HepG2 (cell line): ENCODE measurements around the gene POU6F2. TPM values are rescaled to one million over a fixed set of nuclear protein-coding genes. Genes with fewer than 3 reads are reported as not detected.

Experiments
- ELF3 ChIP-seq: IDR thresholded peaks from 2 replicates; pipeline ENCODE4 v1.6.1; 2016; ENCODE audit warnings: missing genetic modification reagents, missing compliant biosample characterization
- GFI1 ChIP-seq: sonication (generic); formaldehyde crosslinking; IDR thresholded peaks from 2 replicates; pipeline ENCODE4 v1.5.0; 2020; ENCODE audit warnings: missing genetic modification reagents, mild to moderate bottlenecking, borderline replicate concordance
- HOXA7 ChIP-seq: sonication (generic); formaldehyde crosslinking; IDR thresholded peaks from 2 replicates; pipeline ENCODE4 v1.8.1; 2022; ENCODE audit warnings: mild to moderate bottlenecking, missing genetic modification reagents, moderate library complexity
- KLF12 ChIP-seq: sonication (generic); formaldehyde crosslinking; IDR thresholded peaks from 2 replicates; pipeline ENCODE4 v1.4.0; 2020; ENCODE audit warnings: missing genetic modification reagents, borderline replicate concordance
- KLF9 ChIP-seq: IDR thresholded peaks from 2 replicates; pipeline ENCODE4 v1.6.1; 2016; ENCODE audit warnings: low read depth
- MLLT10 ChIP-seq: sonication (generic); formaldehyde crosslinking; IDR thresholded peaks from 2 replicates; pipeline ENCODE4 v1.4.0; 2020; ENCODE audit warnings: missing genetic modification reagents
- NFE2L2 ChIP-seq: fragments of 150-350 bp; IDR thresholded peaks from 2 replicates; pipeline ENCODE4 v1.6.1; 2014; ENCODE audit warnings: low read length
- POLR2AphosphoS5 ChIP-seq: IDR thresholded peaks from 2 replicates; pipeline ENCODE4 v1.6.1; 2012; ENCODE audit warnings: low read depth, low read length
- SMARCC2 ChIP-seq: fragments of 450-650 bp; IDR thresholded peaks from 2 replicates; pipeline ENCODE4 v1.6.1; 2017; ENCODE audit warnings: antibody characterized with exemption, mild to moderate bottlenecking
- ZKSCAN5 ChIP-seq: sonication (generic); formaldehyde crosslinking; IDR thresholded peaks from 2 replicates; pipeline ENCODE4 v1.5.1; 2020; ENCODE audit warnings: mild to moderate bottlenecking, missing genetic modification reagents
- ZNF468 ChIP-seq: sonication (generic); formaldehyde crosslinking; IDR thresholded peaks from 2 replicates; pipeline ENCODE4 v1.8.0; 2022; ENCODE audit warnings: mild to moderate bottlenecking, moderate library complexity, missing genetic modification reagents
- ZNF549 ChIP-seq: sonication (generic); formaldehyde crosslinking; IDR thresholded peaks from 2 replicates; pipeline ENCODE4 v1.5.0; 2020; ENCODE audit warnings: missing genetic modification reagents
- ZNF569 ChIP-seq: sonication (generic); formaldehyde crosslinking; IDR thresholded peaks from 2 replicates; pipeline ENCODE4 v1.5.0; 2020; ENCODE audit warnings: mild to moderate bottlenecking, missing genetic modification reagents, moderate library complexity, borderline replicate concordance
- ZNF570 ChIP-seq: sonication (generic); formaldehyde crosslinking; IDR thresholded peaks from 2 replicates; pipeline ENCODE4 v1.4.0; 2020; ENCODE audit warnings: mild to moderate bottlenecking, missing genetic modification reagents, borderline replicate concordance
- ZNF83 ChIP-seq: sonication (generic); formaldehyde crosslinking; IDR thresholded peaks from 2 replicates; pipeline ENCODE4 v1.4.0; 2020; ENCODE audit warnings: missing genetic modification reagents, mild to moderate bottlenecking, borderline replicate concordance
- polyA plus RNA-seq, 8 experiments: library from polyadenylated mRNA; depleted of rRNA in 3 of 8; stranded (reverse) in 7 of 8; unstranded in 1 of 8; fragments of >200 nt; fragmentation: Illumina TruSeq in 4 of 8; extraction: Trizol in 4 of 8; gene quantifications; 2 replicates each; pipeline versions ENCODE4 v1.2.1 to v1.2.3, GENCODE V29; 2011 to 2016; ENCODE audit warnings: low read depth in 4 of 8, missing spikeins in 1 of 8, mixed read lengths in 1 of 8; ENCODE audit not compliant: insufficient read depth in 1 of 8
- total RNA-seq, 5 experiments: library from RNA; depleted of rRNA; stranded (reverse); fragments of >200 nt; fragmentation: Illumina TruSeq; extraction: Trizol; gene quantifications; 2 replicates each; pipeline ENCODE4 v1.2.3, GENCODE V29; 2016; ENCODE audit warnings: low read depth in 1 of 5
- TF ChIP-seq, protein P1 (sequence below): IDR thresholded peaks from 2 replicates; pipeline ENCODE4 v1.6.1; 2012; ENCODE audit warnings: low read depth, low read length, improper control_type of control experiment
- TF ChIP-seq, protein P2 (sequence below): sonication (generic); formaldehyde crosslinking; IDR thresholded peaks from 2 replicates; pipeline ENCODE4 v1.4.0; 2020; ENCODE audit warnings: missing genetic modification reagents, mild to moderate bottlenecking, borderline replicate concordance
- TF ChIP-seq, protein P3 (sequence below): sonication (generic); formaldehyde crosslinking; IDR thresholded peaks from 2 replicates; pipeline ENCODE4 v1.4.0; 2020; ENCODE audit warnings: missing genetic modification reagents
- TF ChIP-seq, protein P4 (sequence below): sonication (generic); formaldehyde crosslinking; IDR thresholded peaks from 2 replicates; pipeline ENCODE4 v1.5.0; 2020; ENCODE audit warnings: mild to moderate bottlenecking, missing genetic modification reagents, borderline replicate concordance
- TF ChIP-seq, protein P5 (sequence below): sonication (generic); formaldehyde crosslinking; IDR thresholded peaks from 2 replicates; pipeline ENCODE4 v1.5.0; 2020; ENCODE audit warnings: mild to moderate bottlenecking, missing genetic modification reagents

POU6F2 gene
- total and polyA plus RNA-seq, 2 of the 13 experiments (the other 11 are each of a cell fraction or from before 2014, with no cell fraction given): not detected

DNA sequence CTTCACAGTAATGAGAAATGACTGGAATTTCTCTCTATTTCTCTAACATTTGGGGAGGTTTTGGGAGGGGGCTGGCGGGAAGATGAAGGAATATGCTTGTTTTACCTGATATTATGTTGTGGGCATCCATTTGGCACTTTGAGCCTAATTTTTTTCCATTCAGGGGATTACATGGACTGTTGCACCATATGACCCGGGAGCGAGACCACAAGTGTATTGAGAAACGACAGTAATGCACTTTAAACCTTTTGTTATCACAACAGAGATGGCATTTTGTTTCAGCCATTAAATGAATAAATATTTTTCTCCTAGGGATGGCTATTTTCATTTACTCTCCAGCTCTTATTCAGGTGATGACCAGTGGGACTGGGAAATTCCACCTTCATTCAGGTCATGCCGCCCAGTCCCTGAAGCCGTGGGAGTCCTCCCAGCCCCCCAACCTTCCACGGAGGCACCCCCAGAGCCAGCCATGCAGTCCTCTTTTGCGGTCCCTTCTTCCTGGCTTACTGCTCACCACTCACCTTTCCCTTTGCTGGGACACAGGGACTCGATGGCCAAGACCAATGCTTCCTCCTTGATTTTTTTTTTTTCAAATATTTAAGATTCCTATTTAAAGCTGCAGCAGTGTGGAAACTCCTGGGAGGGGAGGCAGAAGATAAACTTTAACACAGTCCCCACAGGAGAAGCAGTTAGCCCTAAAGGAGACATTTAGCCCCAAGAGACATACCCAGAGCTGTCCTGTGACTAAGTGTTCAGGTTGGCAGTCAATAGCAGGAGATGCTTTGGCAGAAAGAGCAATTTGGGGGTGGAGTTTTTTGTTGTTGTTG, 397.6 kb downstream of the POU6F2 start (continued):
- no peak for TF ChIP-seq POLR2AphosphoS5
- TF ChIP-seq ZNF570 (CRISPR knock-in tag): no peak
- TF ChIP-seq HOXA7: no peak
- TF ChIP-seq, protein P1, sequence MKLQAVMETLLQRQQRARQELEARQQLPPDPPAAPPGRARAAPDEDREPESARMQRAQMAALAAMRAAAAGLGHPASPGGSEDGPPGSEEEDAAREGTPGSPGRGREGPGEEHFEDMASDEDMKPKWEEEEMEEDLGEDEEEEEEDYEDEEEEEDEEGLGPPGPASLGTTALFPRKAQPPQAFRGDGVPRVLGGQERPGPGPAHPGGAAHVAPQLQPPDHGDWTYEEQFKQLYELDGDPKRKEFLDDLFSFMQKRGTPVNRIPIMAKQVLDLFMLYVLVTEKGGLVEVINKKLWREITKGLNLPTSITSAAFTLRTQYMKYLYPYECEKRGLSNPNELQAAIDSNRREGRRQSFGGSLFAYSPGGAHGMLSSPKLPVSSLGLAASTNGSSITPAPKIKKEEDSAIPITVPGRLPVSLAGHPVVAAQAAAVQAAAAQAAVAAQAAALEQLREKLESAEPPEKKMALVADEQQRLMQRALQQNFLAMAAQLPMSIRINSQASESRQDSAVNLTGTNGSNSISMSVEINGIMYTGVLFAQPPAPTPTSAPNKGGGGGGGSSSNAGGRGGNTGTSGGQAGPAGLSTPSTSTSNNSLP: peak; percentile 78
- no peak for TF ChIP-seq MLLT10 (CRISPR knock-in tag)
- TF ChIP-seq, protein P2, sequence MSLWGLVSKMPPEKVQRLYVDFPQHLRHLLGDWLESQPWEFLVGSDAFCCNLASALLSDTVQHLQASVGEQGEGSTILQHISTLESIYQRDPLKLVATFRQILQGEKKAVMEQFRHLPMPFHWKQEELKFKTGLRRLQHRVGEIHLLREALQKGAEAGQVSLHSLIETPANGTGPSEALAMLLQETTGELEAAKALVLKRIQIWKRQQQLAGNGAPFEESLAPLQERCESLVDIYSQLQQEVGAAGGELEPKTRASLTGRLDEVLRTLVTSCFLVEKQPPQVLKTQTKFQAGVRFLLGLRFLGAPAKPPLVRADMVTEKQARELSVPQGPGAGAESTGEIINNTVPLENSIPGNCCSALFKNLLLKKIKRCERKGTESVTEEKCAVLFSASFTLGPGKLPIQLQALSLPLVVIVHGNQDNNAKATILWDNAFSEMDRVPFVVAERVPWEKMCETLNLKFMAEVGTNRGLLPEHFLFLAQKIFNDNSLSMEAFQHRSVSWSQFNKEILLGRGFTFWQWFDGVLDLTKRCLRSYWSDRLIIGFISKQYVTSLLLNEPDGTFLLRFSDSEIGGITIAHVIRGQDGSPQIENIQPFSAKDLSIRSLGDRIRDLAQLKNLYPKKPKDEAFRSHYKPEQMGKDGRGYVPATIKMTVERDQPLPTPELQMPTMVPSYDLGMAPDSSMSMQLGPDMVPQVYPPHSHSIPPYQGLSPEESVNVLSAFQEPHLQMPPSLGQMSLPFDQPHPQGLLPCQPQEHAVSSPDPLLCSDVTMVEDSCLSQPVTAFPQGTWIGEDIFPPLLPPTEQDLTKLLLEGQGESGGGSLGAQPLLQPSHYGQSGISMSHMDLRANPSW (CRISPR knock-in tag): no peak
- no peak for TF ChIP-seq NFE2L2
- no peak for TF ChIP-seq KLF9 (CRISPR knock-in tag)
- no peak for TF ChIP-seq ZNF549
- no peak for TF ChIP-seq SMARCC2
- TF ChIP-seq ZNF83: no peak
- TF ChIP-seq KLF12 (CRISPR knock-in tag): no peak
- no peak for TF ChIP-seq ZNF569 (CRISPR knock-in tag)
- TF ChIP-seq, protein P3, sequence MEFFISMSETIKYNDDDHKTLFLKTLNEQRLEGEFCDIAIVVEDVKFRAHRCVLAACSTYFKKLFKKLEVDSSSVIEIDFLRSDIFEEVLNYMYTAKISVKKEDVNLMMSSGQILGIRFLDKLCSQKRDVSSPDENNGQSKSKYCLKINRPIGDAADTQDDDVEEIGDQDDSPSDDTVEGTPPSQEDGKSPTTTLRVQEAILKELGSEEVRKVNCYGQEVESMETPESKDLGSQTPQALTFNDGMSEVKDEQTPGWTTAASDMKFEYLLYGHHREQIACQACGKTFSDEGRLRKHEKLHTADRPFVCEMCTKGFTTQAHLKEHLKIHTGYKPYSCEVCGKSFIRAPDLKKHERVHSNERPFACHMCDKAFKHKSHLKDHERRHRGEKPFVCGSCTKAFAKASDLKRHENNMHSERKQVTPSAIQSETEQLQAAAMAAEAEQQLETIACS (CRISPR knock-in tag): no peak
- TF ChIP-seq ELF3: no peak
- TF ChIP-seq ZKSCAN5 (CRISPR knock-in tag): no peak
- no peak for TF ChIP-seq ZNF468 (CRISPR knock-in tag)
- TF ChIP-seq, protein P4, sequence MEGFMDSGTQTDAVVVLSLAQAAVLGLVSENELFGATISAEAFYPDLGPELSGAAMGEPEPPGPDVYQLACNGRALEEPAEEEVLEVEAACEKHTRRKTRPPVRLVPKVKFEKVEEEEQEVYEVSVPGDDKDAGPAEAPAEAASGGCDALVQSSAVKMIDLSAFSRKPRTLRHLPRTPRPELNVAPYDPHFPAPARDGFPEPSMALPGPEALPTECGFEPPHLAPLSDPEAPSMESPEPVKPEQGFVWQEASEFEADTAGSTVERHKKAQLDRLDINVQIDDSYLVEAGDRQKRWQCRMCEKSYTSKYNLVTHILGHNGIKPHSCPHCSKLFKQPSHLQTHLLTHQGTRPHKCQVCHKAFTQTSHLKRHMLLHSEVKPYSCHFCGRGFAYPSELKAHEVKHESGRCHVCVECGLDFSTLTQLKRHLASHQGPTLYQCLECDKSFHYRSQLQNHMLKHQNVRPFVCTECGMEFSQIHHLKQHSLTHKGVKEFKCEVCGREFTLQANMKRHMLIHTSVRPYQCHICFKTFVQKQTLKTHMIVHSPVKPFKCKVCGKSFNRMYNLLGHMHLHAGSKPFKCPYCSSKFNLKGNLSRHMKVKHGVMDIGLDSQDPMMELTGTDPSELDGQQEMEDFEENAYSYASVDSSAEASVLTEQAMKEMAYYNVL: peak; percentile 49; the same call in 1 of the 2 replicates
- TF ChIP-seq, protein P5, sequence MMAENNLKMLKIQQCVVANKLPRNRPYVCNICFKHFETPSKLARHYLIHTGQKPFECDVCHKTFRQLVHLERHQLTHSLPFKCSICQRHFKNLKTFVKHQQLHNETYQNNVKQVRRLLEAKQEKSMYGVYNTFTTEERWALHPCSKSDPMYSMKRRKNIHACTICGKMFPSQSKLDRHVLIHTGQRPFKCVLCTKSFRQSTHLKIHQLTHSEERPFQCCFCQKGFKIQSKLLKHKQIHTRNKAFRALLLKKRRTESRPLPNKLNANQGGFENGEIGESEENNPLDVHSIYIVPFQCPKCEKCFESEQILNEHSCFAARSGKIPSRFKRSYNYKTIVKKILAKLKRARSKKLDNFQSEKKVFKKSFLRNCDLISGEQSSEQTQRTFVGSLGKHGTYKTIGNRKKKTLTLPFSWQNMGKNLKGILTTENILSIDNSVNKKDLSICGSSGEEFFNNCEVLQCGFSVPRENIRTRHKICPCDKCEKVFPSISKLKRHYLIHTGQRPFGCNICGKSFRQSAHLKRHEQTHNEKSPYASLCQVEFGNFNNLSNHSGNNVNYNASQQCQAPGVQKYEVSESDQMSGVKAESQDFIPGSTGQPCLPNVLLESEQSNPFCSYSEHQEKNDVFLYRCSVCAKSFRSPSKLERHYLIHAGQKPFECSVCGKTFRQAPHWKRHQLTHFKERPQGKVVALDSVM (CRISPR knock-in tag): no peak
- no peak for TF ChIP-seq GFI1 (CRISPR knock-in tag)
